ENCODE results near the gene DDX10. TPM values are rescaled to one million over a fixed set of nuclear protein-coding genes. Genes with fewer than 3 reads are reported as not detected.

The DDX10 gene
- total RNA-seq, 1 experiment from 2014 or later, result 18.9 TPM

DNA sequence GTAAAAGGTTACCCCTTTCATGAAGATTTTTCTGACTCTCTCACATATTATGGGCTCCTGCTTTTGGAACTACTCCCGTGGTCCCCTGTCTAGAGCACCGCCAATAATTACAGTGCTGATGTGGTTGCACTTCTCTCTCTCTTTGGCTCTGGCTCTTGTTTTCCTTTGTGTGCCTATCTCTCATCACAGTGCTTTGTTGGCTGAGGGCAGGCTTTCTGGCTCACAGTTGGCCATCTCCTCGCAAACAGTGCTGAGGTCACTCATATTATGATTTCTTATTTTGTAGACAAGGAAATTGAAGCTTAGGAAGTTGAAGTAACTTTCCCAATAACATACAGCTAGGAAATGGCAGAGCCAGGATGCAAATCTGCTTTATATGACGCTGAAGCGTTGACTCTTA lies 192.5 kb downstream of the DDX10 start:
- Histone ChIP-seq H3K4me3 (no peak overlapping the region), H3K27me3 (no peaks in the 10 kb centered on the region), H3K9me3 (no peaks in the 10 kb centered on the region), H3K36me3 (peaks cover 3% of the 10 kb centered on the region)
- peak; percentile 36 for DNase-seq

DNA sequence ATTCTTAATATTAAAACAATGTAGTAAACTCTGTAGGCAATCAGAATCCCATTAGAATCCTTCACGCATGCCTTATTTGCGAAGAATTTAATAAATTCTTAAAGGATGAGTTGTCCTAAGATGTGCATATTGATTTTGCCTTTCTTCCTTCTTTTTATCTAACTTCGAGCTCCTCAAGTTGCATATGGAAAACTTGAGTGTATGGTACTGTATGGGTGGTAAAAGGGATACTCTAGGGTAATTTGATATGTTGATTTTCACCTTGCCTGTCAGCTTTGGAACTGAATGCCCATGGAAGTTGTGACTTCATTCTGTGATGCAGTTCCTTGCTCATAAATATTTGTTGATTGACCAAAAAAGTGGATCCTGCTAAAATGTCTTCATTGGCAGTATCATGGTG lies 193.8 kb downstream of the DDX10 start:
- no peaks in the 10 kb centered on the region for H3K9me3 ChIP-seq
- peaks cover 3% of the 10 kb centered on the region; the same call in 1 of the 2 replicates for H3K36me3 ChIP-seq
- no peak for DNase-seq
- H3K27me3 ChIP-seq, result no peaks in the 10 kb centered on the region
- H3K4me3 ChIP-seq, result no peak overlapping the region

DNA sequence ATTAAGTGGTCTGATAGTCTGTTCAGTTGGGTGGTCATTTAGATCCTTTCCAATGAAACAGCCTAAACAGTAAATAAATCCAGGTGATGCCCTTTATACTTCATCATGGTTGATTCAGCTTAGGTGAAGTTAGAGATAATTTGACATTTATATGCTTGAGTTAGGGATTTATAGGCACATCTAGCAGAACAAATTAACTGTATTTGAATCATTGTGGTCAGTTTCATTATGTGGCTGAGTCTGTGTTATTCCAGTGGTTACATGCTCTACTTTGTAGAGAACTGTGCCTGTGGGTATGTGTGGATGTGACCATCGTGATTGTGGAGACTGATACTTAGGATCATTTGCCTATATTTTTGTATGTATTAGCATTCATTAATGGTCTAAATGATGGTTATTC lies 194.6 kb downstream of the DDX10 start:
- Histone ChIP-seq H3K9me3 (no peaks in the 10 kb centered on the region), H3K36me3 (peaks cover 3% of the 10 kb centered on the region; the same call in 1 of the 2 replicates), H3K27me3 (no peaks in the 10 kb centered on the region), H3K4me3 (no peak overlapping the region)
- DNase-seq, result no peak

DNA sequence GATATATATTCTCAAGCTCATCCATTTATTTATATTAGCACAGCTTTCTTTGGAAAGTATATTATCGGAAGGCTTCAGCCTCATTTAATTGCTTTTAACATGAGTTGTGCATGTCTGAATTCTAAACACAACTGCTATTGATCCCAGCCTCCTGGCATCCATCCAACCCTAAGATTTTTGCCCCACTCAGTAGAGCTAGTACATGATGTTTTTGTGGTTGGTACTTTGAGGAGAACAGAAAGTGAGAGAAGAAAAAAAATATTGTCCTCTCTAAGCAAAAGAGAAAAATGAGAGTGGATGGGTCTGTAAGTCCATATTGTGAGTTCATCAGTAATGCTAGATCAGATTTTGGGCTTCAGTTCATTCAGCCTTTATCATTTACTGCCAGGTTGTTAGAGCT lies 198.7 kb downstream of the DDX10 start:
- no peaks in the 10 kb centered on the region for H3K36me3 ChIP-seq
- H3K27me3 ChIP-seq, result no peaks in the 10 kb centered on the region
- H3K9me3 ChIP-seq, result no peaks in the 10 kb centered on the region
- H3K4me3 ChIP-seq, result no peak overlapping the region
- DNase-seq, result no peak

DNA sequence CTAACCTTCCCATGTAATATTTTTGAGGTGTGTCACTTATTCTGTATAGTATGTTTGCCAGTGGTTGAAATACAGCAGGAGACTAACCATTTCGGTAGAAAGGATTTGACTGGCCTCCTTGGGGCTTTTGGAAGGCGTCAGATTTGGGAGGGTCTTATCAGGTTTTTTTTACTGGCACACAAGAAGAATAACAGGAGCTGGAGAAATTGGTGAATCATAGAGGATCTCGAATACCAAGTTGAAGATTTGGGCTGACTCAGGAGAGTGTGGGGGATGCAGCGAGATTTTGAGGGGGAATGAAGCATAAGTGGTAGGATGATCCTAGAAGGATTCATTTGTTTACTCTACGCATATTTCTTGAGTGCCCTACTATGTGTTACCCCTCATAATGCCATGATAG lies 200.5 kb downstream of the DDX10 start:
- H3K9me3 ChIP-seq, result no peaks in the 10 kb centered on the region
- no peak for DNase-seq
- no peaks in the 10 kb centered on the region for H3K36me3 ChIP-seq
- no peaks in the 10 kb centered on the region for H3K27me3 ChIP-seq
- H3K4me3 ChIP-seq, result no peak overlapping the region

DNA sequence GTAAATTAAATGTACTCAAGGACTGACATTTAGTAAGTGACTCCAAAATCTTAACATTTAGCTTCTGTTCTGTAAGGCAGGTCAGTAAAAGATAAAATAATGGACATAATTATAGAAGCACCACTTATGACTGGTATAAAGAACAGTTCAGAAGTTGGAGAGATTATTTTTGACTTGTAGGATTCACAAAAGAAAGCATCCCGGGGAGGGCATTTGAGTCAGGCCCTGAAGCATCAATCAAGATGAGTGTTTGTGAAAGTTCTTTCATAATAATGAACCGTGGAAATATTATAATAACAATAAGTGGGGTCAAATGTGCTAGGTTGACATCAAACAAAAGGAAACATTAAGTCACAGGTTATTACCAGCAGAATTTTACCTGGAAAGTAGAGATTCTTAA lies 201.9 kb downstream of the DDX10 start:
- Histone ChIP-seq H3K36me3 (no peaks in the 10 kb centered on the region), H3K9me3 (no peaks in the 10 kb centered on the region), H3K4me3 (no peak overlapping the region), H3K27me3 (no peaks in the 10 kb centered on the region)
- DNase-seq, result no peak

DNA sequence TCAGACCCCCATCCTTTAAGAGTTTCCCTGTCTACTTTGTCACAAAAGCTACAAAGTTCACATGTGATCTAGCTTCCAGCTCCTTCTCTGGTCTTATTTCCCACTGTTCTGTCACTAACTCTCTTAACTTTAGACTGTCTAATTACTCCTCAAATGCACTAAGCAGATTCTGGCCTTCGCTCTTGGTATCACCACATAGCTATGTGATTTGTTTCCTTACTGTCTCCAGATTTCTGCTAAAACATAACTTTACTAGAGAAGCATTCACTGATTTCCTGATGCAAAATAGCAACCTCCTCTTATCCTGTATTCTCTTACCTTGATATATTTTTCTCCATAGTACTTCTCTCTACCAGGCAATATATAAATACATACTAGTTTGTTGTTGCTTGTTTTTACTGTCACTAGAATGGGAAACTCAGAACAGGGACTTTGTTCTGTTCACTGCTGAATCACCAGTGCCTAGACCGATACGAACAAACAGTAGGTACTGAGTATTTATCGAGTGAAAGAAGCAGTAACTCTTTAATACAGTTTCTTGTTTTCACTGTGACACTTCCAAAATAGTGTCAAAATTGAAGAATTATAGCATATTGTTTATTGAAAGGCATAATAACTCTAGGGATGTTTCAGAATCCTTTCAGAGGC lies 205.6 kb downstream of the DDX10 start:
- no peaks in the 10 kb centered on the region for H3K27me3 ChIP-seq
- H3K4me3 ChIP-seq, result no peak overlapping the region
- DNase-seq, result peak; percentile 10
- no peaks in the 10 kb centered on the region for H3K9me3 ChIP-seq
- no peaks in the 10 kb centered on the region for H3K36me3 ChIP-seq

DNA sequence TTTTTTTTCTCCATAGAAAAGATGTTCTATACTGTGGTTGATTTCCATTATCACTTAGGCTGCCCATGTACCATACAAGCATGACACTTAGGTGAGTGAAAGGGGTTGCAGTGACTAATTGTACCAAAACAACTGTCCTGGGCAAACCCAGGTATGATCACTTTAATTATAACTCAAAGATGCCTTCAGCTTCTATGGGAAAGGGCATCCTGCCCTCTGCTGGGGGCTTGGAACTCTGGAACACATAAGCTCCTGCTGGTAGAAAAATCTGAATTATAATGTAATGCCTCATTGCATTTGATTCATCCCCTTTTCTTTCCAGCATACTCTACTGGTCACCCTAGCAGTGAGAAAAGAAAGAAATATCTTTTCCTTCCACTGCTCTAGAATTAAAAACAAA lies 206.3 kb downstream of the DDX10 start:
- H3K9me3 ChIP-seq, result no peaks in the 10 kb centered on the region
- no peak overlapping the region for H3K4me3 ChIP-seq
- H3K36me3 ChIP-seq, result no peaks in the 10 kb centered on the region
- no peaks in the 10 kb centered on the region for H3K27me3 ChIP-seq
- DNase-seq, result peak; percentile 37

DNA sequence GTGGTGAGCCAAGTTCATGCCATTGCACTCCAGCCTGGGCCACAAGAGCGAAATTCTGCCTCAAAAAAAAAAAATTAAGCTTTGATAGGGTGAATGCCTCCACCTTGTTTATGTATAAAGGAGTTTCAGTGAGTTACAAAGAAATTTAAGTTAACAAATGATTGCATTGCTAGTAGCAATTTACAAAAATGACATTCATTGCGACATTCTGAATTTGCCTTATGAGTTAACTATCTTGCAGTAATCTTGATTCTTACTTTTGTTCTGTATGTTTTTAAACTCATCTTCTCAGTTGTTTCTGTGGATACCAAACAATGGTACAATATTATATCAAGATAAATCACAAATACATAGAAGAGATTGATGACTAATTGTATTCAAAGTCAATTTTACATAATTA lies 207.0 kb downstream of the DDX10 start:
- no peak overlapping the region for H3K4me3 ChIP-seq
- DNase-seq, result no peak
- H3K9me3 ChIP-seq, result no peaks in the 10 kb centered on the region
- no peaks in the 10 kb centered on the region; the same call in 1 of the 2 replicates for H3K36me3 ChIP-seq
- no peaks in the 10 kb centered on the region for H3K27me3 ChIP-seq

DNA sequence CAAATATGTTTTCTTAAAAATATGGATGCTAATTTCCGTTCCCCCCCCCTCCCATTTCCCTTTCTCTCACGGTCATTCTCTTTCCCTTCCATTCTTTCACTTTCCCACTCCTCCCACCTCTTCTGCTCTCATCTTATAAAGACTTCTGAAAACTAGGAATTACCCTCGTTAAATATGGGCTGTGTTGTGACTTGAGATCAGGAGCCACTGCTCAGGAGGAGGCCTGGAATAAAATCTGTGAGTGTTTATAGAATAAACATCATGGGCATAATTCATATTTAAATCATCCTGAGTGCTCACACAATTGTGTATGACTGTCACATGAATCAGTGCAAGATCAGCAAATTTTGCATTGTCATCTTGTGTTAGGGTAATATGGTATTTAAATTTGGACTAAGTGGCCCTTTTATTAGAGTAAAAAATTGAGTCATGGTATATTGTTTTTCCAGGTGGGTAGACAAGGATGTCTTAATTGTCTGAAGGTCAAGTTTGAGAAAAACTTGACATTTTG lies 208.0 kb downstream of the DDX10 start:
- H3K4me3 ChIP-seq, result no peak overlapping the region
- H3K9me3 ChIP-seq, result no peaks in the 10 kb centered on the region
- H3K27me3 ChIP-seq, result no peaks in the 10 kb centered on the region
- no peaks in the 10 kb centered on the region; the same call in 1 of the 2 replicates for H3K36me3 ChIP-seq
- no peak for DNase-seq

DNA sequence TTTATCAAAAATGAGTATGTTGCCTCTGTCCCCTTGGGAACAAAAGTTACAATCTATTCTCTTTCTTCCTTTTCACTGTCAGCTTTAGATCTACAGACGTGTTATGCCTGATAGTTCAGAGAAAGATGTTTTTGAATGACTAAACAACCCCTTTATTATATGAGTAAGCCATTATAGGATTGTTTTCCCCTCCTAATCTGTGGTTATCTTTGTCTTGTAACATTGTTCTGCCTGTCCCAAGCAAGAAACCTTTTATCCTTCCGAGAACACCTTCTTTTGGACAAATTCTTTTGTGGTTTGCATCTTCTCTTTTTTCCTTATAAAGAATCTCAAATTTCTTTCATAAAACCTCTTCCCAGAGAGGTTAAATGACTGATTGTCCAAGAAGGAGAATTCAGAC lies 208.4 kb downstream of the DDX10 start:
- Histone ChIP-seq H3K9me3 (no peaks in the 10 kb centered on the region), H3K27me3 (no peaks in the 10 kb centered on the region), H3K4me3 (no peak overlapping the region), H3K36me3 (no peaks in the 10 kb centered on the region; the same call in 1 of the 2 replicates)
- DNase-seq, result no peak

DNA sequence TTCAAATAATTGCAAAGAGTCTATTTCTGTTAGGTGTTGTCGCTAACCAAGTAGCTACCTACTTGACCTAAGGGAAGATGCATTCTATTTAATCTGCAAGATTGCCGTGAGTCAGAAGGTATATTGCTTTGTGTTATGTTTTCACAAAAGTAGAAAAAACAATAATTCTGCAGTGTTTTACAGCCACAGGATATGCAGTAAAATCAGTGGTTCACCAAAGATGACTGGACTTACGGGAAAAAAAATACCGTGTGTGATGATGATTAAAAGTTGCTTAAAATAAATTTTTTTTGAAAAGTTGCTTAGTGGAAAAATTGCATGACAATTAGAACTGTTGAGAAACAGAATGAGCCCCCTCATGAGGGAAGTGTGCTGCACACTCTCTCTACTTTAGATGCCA lies 209.1 kb downstream of the DDX10 start:
- Histone ChIP-seq H3K4me3 (no peak overlapping the region), H3K27me3 (no peaks in the 10 kb centered on the region), H3K9me3 (no peaks in the 10 kb centered on the region), H3K36me3 (no peaks in the 10 kb centered on the region; the same call in 1 of the 2 replicates)
- DNase-seq, result no peak

DNA sequence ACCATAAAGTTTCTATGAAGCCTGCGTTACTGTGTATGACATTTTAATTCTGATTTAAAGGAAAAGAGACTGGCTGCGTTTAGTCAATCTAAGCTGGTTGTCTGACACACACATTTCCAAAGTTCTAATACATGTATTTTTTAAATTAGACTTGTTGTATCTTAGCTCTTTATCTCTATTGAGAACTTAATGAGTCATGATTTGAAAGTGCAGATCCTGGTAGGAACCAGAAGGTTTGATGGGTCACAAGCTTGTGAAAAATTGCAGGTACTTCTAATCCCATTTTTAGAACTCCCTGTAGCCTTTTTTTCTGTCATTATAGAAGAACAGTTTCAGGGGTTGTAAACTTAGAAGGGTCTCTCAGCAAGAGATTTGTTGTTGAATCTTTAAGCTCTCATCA lies 210.3 kb downstream of the DDX10 start:
- Histone ChIP-seq H3K4me3 (no peak overlapping the region), H3K36me3 (no peaks in the 10 kb centered on the region; the same call in 1 of the 2 replicates)
- DNase-seq, result no peak

DNA sequence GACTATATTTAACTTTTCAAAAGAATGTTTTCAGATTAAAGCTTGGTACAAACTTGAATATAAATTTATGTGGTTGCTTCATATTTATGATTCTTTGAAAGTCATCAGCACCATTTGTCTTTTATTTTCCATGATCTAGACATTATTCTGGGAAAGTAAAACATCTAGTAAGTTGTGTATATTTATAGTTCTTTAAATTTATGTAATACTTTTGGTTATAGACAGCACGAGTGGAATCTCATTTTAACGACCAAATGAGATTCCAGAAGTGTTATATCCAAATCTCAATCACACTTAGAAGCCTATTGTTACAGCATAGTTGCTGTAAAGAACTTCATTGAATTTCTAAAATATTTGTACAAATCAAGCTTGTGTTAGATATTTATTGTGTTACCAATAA lies 212.3 kb downstream of the DDX10 start:
- no peaks in the 10 kb centered on the region for H3K27me3 ChIP-seq
- no peak for DNase-seq
- no peaks in the 10 kb centered on the region; the same call in 1 of the 2 replicates for H3K36me3 ChIP-seq
- no peaks in the 10 kb centered on the region for H3K9me3 ChIP-seq
- H3K4me3 ChIP-seq, result no peak overlapping the region

More for the DNA sequence above, 210.3 kb downstream of the DDX10 start:
- H3K9me3 ChIP-seq, result no peaks in the 10 kb centered on the region
- no peaks in the 10 kb centered on the region for H3K27me3 ChIP-seq

DNA sequence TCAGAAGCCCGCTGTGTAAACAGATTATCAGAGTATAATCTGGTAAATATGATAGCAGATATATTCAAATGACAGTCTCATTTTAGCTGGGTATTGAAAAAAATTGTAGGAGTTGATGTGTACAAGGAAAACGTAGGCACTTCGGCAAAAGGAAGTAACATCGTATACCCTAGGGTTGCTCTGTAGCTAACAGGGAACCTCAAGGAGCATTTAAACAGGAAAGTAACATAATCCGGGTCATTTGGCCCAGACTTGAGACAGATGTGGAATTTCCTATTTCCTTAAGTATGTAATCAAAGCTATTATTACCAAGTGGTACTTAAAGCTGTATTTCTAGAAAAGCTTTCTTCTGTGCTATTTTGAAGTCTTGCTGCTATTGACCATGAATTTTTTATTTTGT lies 215.6 kb downstream of the DDX10 start:
- Histone ChIP-seq H3K27me3 (no peaks in the 10 kb centered on the region), H3K9me3 (0 out of 2 replicates have a peak, but pooled peaks cover 2% of the 10 kb centered on the region), H3K36me3 (no peaks in the 10 kb centered on the region; the same call in 1 of the 2 replicates), H3K4me3 (no peak overlapping the region)
- no peak for DNase-seq

DNA sequence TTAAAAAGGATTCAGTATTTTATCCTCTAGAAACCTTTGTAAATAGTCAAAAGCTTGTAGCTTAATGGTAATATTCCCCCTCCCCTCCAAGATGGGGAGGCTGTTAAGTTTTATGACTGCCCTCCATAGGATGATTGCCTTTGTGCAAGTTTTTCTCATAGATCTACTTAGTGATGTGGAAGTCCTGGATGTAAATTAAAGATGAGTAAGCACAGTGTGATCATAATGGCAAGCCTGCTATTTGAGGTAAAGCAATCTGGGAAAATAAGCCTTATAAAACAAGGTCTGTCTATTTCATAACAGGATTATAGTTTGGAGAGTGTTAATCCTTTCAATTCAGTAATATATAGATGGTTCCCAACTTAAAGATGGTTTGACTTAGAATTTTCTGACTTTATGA lies 216.3 kb downstream of the DDX10 start:
- Histone ChIP-seq H3K4me3 (no peak overlapping the region), H3K36me3 (no peaks in the 10 kb centered on the region; the same call in 1 of the 2 replicates), H3K9me3 (0 out of 2 replicates have a peak, but pooled peaks cover 2% of the 10 kb centered on the region), H3K27me3 (no peaks in the 10 kb centered on the region)
- DNase-seq, result no peak

DNA sequence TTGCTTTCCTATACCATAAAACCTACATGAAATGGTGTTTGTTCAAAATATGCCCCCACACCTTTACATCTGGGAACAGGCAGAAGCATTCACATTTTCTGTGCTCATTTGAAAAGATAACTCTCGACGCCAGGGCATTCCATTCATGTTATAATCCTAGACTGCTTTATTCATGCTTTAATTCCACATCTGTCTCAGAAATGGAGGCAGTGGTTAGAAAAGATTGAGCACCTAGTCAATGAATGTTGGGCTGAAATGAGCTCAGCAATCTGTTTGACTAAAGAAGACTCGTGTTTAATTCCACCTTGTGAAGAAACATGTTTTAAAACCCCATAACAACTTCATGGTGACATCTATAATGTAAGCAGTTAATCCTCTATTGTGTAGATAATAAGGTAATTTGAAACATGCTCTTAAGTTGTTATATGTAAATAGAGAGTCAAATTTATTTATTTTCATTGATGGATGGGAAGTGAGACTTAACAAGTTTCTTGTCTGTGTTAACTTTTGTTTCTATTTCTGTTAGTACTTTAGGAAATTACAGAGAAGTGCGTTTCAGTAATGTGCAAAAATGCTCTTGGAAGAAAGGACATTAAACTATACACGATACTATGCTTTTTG lies 217.5 kb downstream of the DDX10 start:
- Histone ChIP-seq H3K36me3 (no peaks in the 10 kb centered on the region), H3K4me3 (no peak overlapping the region), H3K9me3 (0 out of 2 replicates have a peak, but pooled peaks cover 2% of the 10 kb centered on the region), H3K27me3 (no peaks in the 10 kb centered on the region)
- no peak for DNase-seq

All from MG63 (cell line).